Gastroesophageal sphincter (tissue), 3 donors: ENCODE data around the gene SPATA3.

Experiments
- POLR2A ChIP-seq, 2 donors: fragments of 450-650 bp; IDR thresholded peaks; one replicate each; pipeline ENCODE4 v1.6.1; 2017; ENCODE audit warnings: antibody characterized with exemption in 2 of 2, mild to moderate bottlenecking in 2 of 2, moderate library complexity in 1 of 2
- TF ChIP-seq, protein P1 (sequence below), 4 experiments: fragments of 200-600 bp in 2 of 4; fragments of 450-650 bp in 2 of 4; sonication (generic) in 1 of 4; IDR thresholded peaks; one replicate each; pipeline ENCODE4 v1.5.1; 2017 to 2019; ENCODE audit warnings: antibody characterized with exemption in 4 of 4, mild to moderate bottlenecking in 2 of 4, moderate library complexity in 2 of 4

DNA sequence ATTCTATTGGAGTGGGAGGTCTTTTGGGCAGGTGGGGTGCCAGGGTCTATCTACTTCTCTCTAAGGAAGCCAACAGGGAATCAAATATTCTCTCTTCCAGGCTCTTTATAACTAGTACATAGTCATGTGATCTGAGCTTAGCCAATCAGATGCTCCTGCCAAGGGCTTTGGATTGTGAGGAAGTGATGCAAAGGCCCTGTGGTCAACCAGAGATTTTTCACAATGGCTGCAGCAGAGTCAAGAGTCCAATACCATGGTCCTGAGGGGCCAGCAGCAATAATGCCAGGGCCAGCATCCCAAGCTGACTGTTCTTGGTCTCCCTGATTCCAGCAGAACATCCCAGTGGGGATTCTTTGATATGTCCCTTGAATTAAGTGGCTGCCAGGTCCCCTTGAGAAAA lies 33.0 kb downstream of the SPATA3 start:
- TF ChIP-seq, protein P1, sequence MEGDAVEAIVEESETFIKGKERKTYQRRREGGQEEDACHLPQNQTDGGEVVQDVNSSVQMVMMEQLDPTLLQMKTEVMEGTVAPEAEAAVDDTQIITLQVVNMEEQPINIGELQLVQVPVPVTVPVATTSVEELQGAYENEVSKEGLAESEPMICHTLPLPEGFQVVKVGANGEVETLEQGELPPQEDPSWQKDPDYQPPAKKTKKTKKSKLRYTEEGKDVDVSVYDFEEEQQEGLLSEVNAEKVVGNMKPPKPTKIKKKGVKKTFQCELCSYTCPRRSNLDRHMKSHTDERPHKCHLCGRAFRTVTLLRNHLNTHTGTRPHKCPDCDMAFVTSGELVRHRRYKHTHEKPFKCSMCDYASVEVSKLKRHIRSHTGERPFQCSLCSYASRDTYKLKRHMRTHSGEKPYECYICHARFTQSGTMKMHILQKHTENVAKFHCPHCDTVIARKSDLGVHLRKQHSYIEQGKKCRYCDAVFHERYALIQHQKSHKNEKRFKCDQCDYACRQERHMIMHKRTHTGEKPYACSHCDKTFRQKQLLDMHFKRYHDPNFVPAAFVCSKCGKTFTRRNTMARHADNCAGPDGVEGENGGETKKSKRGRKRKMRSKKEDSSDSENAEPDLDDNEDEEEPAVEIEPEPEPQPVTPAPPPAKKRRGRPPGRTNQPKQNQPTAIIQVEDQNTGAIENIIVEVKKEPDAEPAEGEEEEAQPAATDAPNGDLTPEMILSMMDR (IDR thresholded peaks at IDR 0.05): no peak
- no peak for TF ChIP-seq POLR2A (IDR thresholded peaks at IDR 0.05)
